Measurements from ENCODE around the gene DUOX2. TPM values are rescaled to one million over a fixed set of nuclear protein-coding genes. Genes with fewer than 3 reads are reported as not detected.

The DUOX2 gene
- total and polyA plus RNA-seq, 2 of the 8 experiments (the other 6 are each of a cell fraction or from before 2014, with no cell fraction given), result 0.08 TPM; not detected in 1

- TF ChIP-seq SIX5 (IDR thresholded peaks at IDR 0.05; ENCODE audit: low read depth, low read length), result no peak
- TF ChIP-seq E2F6 (IDR thresholded peaks at IDR 0.05), result no peak
- no peak for TF ChIP-seq CTBP2 (IDR thresholded peaks at IDR 0.05; ENCODE audit: borderline replicate concordance, insufficient read depth, insufficient read length, low read length)
These were observed 1.4 kb upstream of the DUOX2 start (continued) for GRCh38 chr15:45115312-45115820.
